HL-60/S4 (cell line): Measurements from ENCODE around the gene NEIL3.

Source experiments
- in situ Hi-C: fragments of 300-500 bp; cut with MboI; formaldehyde crosslinking; loops from 2 replicates; pipeline ENCODE4 v1.14.3; 2022; ENCODE audit warnings: low sequenced_read_pairs

Gene NEIL3

GRCh38 chr4:177356206-177356605 is 46.5 kb downstream of the NEIL3 start:
- in situ Hi-C loops = no loop called here

- in situ Hi-C loops = no loop called here
Observed at GRCh38 chr4:177356921-177357320, 47.2 kb downstream of the NEIL3 start.

GRCh38 chr4:177367336-177367735 is 57.7 kb downstream of the NEIL3 start:
- in situ Hi-C loops = no loop called here

- in situ Hi-C loops = no loop called here
Observed at GRCh38 chr4:177369372-177369771, 59.7 kb downstream of the NEIL3 start.

- in situ Hi-C loops = no loop called here
Observed at GRCh38 chr4:177371461-177371860, 61.8 kb downstream of the NEIL3 start.

- in situ Hi-C loops = no loop called here
Observed at GRCh38 chr4:177374966-177375365, 65.3 kb downstream of the NEIL3 start.

GRCh38 chr4:177375372-177375771 is 65.7 kb downstream of the NEIL3 start:
- in situ Hi-C loops = no loop called here

- in situ Hi-C loops = no loop called here
Observed at GRCh38 chr4:177376024-177376423, 66.3 kb downstream of the NEIL3 start.

GRCh38 chr4:177380730-177381287 is 71.1 kb downstream of the NEIL3 start:
- in situ Hi-C loops = no loop called here

- in situ Hi-C loops = no loop called here
Observed at GRCh38 chr4:177381762-177382310, 72.2 kb downstream of the NEIL3 start.

- in situ Hi-C loops = no loop called here
Observed at GRCh38 chr4:177384856-177385397, 75.3 kb downstream of the NEIL3 start.

- in situ Hi-C loops = no loop called here
Observed at GRCh38 chr4:177385576-177386277, 76.1 kb downstream of the NEIL3 start.

- in situ Hi-C loops = no loop called here
Observed at GRCh38 chr4:177386278-177386815, 76.7 kb downstream of the NEIL3 start.

GRCh38 chr4:177391287-177391686 is 81.6 kb downstream of the NEIL3 start:
- in situ Hi-C loops = no loop called here

- in situ Hi-C loops = no loop called here
Observed at GRCh38 chr4:177391953-177392352, 82.3 kb downstream of the NEIL3 start.

GRCh38 chr4:177393236-177393635 is 83.6 kb downstream of the NEIL3 start:
- in situ Hi-C loops = no loop called here

GRCh38 chr4:177396352-177396751 is 86.7 kb downstream of the NEIL3 start:
- in situ Hi-C loops = no loop called here

GRCh38 chr4:177400030-177400429 is 90.4 kb downstream of the NEIL3 start:
- in situ Hi-C loops = no loop called here

- in situ Hi-C loops = no loop called here
Observed at GRCh38 chr4:177401658-177402273, 92.1 kb downstream of the NEIL3 start.

- in situ Hi-C loops = no loop called here
Observed at GRCh38 chr4:177403746-177404145, 94.1 kb downstream of the NEIL3 start.

GRCh38 chr4:177404342-177404741 is 94.7 kb downstream of the NEIL3 start:
- in situ Hi-C loops = no loop called here

GRCh38 chr4:177404986-177405385 is 95.3 kb downstream of the NEIL3 start:
- in situ Hi-C loops = no loop called here
